SK-N-MC (cell line): ENCODE measurements around the gene SLC6A19.

Experiments
- EZH2 ChIP-seq: fragments of 200-600 bp; sonication (generic); IDR thresholded peaks from one replicate; pipeline ENCODE4 v1.6.1; 2017; ENCODE audit warnings: antibody characterized with exemption
- FOXP2 ChIP-seq: optimal IDR thresholded peaks from 2 replicates; pipeline ENCODE3; 2011; ENCODE audit warnings: mild to moderate bottlenecking, moderate library complexity; ENCODE audit not compliant: insufficient read depth; ENCODE audit errors: extremely low read length, control extremely low read depth
- POLR2AphosphoS5 ChIP-seq: IDR thresholded peaks from 2 replicates; pipeline ENCODE4 v1.6.1; 2012; ENCODE audit warnings: mild to moderate bottlenecking, low read depth, low read length, borderline replicate concordance

- TF ChIP-seq EZH2: no peak
- no peak for TF ChIP-seq POLR2AphosphoS5
- no peak for TF ChIP-seq FOXP2
Measured at GRCh38 chr5:1174122-1174936, 27.1 kb upstream of the SLC6A19 start.
